Left cardiac atrium (tissue), 4 donors: ENCODE results near the gene SLC12A5. TPM values are rescaled to one million over a fixed set of nuclear protein-coding genes. Genes with fewer than 3 reads are reported as not detected.
"Not testable (repeated sequence)": the region's sequence is repeated elsewhere in the genome, so short reads cannot be mapped to it uniquely, and the experiment has no call there.

Source experiments
- ATAC-seq, 2 donors: fragments of 200-7000 bp; cut with Tn5 transposase; one replicate each; pipeline ENCODE4 v1.9.1; 2020; ENCODE audit warnings: mild to moderate bottlenecking in 2 of 2, moderate library complexity in 2 of 2
- DNase-seq: peaks from one replicate; pipeline ENCODE4 v3.0.0-alpha.2; 2020
- intact Hi-C, 2 donors: fragments of 100-400 bp; cut with DNase I; formaldehyde crosslinking; loops; one replicate each; pipeline versions ENCODE4 v1.14.1 to v1.15.1; 2022 to 2023
- long read RNA-seq: library from polyadenylated mRNA; unstranded; transcript quantifications from one replicate; pipeline ENCODE4 v2.0.0, GENCODE V29; 2021
- total RNA-seq, 2 donors: library from RNA; stranded (reverse); fragmentation: NEBNext Ultra II Directional; extraction: Animal tissue kit (Norgen Biotek cat#: 25700); gene quantifications; one replicate each; pipeline ENCODE4 v1.2.1, GENCODE V29; 2021
- donor health status: DM: no; HTN: yes; CAD: no.
- donor health status: DM: no; HTN: yes; CAD: no; lungs with severe emphysema.
- donor health status: DM: yes; HTN: yes; CAD: no.
- donor health status: Dilated cardiomyopathy.

The SLC12A5 gene
- total RNA-seq, result 1 to 10 TPM; 2.6 to 3.2 TPM
- long read RNA-seq, result 0 reads

DNA sequence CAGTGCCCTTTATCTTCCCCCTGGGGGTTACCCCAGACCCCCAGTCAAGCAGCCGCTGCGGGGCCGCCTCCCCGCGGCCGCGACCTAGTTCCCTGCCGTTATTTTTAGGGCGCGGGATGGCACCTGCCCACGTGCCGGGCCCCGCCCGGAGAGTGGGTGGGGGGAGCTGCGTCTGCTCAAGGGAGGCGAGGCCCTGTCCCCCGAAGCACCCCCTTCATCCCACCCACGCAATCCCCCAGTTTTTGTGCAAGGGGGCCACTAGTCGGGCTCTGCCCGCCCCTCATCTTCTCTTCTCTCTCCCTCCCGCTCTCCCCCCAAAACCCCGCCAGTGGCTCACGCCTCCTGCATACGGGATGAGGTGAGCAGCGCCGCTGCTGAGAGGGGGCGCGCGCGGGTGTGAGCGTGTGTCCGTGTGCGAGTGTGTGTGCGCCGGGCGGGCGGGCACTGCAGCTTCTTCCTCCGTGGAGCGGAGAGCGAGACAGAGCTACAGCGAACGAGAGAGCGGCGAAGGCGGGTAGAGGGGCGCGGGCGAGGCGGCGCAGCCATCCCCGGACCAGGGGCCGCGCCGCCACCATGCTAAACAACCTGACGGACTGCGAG is at the start of gene SLC12A5:
Gene SLC12A5 (plus strand): TSS at position 444 of the 600 bp plus-strand sequence. CDS start 130 bp downstream, at position 574.
- intact Hi-C loops, result loop anchor here in 1 of 2 donors (10.0 kb wide), 1 partner anchor 86 kb away; the partner anchor contains the start of gene CD40
- ATAC-seq, result no peak
- no peak for DNase-seq

DNA sequence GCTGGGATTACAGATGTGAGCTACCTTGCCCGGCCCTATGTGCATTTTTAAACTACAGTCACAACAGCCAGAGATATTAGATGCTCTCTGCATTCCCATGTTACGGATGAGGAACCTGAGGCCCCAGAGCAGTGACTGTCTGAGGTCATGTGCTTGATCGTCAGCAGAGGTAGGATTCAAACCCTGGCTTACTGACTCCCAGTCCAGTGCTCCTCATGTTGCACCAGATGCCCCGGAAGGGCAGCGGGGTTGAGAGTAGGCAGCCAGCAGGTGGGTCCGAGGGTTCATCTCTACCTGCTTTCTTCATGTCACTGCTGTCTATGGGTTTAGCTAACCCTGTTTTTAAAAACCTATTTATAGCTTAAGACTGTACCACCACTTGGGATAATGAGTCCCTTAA is 47.8 kb upstream of the SLC12A5 start:
- DNase-seq, result no peak
- no peak for ATAC-seq
- intact Hi-C loops, result no loop called here

- intact Hi-C loops, result no loop called here
- DNase-seq (no peak), ATAC-seq (no peak)
Observed at GRCh38 chr20:45983279-45983743, 45.7 kb upstream of the SLC12A5 start.

DNA sequence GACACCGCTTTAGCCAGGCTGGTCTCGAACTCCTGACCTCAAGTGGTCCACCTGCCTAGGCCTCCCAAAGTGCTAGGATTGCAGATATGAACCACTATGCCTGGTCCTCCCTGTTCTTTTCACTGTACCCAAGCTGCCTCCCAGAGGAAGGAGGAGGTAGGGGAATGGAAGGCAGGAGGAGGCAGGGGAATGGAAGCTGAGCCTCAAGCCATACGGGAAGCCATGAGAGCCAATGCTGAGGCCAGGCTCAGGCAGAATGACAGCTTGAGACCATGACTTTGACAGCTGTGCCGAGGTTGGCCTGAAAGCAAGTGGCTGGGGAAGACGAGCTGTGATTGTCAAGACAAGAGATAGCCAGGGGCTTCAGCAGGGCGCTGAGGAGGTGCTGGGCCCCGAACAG is 43.4 kb upstream of the SLC12A5 start:
- intact Hi-C loops, result no loop called here
- DNase-seq, result no peak
- no peak for ATAC-seq

GRCh38 chr20:45987108-45987780 is 41.8 kb upstream of the SLC12A5 start:
- DNase-seq (peak; percentile 78), ATAC-seq (peak; percentile 82 to 90)
- intact Hi-C loops, result no loop called here

DNA sequence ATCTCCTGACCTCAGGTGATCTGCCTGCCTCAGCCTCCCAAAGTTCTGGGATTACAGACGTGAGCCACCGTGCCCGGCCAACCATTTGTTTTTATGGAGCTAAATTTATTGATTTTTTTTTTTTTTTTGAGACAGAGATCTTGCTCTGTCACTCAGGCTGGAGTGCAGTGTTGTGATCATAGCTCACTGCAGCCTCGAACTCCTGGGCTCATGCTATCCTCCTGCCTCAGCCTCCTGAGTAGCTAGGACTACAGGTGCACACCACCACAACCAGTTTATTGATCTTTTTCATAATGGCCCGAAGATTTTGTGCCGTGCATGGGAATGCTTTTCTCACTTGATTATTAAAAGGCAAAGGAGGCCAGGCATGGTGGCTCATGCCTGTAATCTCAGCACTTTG is 40.2 kb upstream of the SLC12A5 start:
- intact Hi-C loops, DNase-seq, ATAC-seq: not testable (repeated sequence)

- DNase-seq (no peak), ATAC-seq (no peak)
- intact Hi-C loops, result no loop called here
Observed at GRCh38 chr20:45991616-45992015, 37.4 kb upstream of the SLC12A5 start.

DNA sequence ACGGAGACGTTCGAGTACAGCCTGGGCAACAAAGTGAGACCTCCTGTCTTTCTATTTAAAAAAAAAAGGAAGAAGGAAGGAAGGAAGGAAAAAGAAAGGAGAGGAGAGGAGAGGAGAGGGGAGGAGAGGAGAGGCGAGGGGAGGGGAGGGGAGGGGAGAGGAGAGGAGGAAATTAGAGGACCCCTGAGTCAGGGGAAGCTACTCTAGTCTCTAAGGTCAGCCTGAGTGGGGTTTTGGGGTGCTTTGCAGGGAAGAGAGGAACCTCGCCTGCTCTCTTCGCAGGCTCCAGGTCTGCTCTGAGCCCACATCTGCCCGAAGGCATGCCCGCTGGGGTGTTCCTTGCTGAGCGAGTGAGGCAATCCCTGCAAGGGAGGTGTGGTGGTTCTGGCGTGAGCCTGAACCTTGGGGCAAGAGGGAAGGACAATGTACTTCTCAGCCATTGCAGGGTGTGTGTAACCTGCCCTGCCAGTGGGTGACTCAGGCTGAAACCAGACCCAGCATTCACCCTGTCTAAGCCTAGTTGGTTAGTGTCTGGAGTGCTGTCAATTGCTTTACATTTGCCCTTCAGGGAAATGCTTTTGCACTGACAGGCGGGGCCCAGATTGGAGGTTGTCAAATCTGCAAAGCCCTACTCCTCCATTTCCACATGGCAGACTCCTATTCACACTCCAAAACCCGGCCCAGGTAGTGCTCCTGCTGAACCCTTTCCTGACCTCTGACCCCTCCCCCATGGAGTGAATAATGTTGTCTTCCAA is 35.6 kb upstream of the SLC12A5 start:
- ATAC-seq, result no peak
- DNase-seq, result no peak
- intact Hi-C loops, result no loop called here

DNA sequence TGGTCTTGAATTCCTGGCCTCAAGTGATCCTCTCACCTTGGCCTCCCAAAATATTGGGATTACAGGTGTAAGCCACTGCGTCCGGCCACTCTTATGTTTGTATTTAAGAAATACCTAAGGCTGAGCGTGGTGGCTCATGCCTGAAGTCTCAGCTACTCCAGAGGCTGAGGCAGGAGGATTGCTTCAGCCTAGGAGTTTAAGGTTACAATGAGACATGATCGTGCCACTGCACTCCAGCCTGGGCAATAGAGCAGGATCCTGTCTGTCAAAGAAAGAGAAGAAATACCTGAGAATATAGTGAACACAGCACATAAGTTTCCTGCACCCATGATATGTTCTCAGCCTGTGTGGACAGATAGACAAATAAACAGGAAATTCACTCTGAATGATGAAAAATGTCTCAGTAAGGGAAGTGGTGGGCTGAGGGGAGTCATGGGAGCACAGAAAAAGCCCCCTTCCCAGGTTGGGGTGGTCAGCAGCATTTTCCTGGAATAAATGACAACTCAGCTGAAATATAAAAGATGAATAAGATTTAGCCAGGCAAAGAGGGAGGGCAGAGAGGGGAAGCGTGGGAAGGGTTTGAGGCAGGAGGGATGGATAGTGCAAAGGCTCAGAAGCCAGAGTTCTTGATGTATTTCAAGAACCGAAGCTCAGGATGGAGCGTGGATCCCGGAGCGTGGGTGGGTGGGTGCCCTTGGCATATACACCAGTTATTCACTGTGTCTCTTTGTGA is 34.1 kb upstream of the SLC12A5 start:
- intact Hi-C loops, result no loop called here
- no peak for DNase-seq

DNA sequence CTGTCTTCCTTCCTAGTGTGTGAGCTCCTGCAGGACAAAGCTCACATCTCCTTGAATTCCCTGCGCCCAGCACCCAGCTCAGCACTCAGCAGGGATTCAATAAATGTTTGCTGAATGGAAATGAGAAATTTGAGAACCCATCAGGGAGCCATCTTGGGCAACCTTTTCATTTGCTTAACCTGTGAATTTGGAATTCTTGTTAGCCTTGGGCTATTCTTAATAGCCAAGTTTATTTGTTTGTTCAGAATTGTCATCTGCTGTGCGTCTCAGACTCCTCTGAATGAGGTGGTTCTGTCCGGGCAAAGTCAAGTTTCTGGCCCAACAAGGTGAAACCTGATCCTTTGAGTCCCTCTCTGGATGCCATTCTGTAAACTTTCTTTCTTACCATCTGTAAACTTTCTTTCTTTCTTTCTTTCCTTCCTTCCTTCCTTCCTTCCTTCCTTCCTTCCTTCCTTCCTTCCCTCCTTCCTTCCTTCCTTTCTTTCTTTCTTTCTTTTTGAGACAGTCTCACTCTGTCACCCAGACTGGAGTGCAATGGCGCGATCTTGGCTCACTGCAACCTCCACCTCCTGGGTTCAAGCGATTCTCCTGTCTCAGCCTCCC is 33.4 kb upstream of the SLC12A5 start:
- DNase-seq, intact Hi-C loops: not testable (repeated sequence)

More for the DNA sequence above, 34.1 kb upstream of the SLC12A5 start:
- ATAC-seq, result no peak

DNA sequence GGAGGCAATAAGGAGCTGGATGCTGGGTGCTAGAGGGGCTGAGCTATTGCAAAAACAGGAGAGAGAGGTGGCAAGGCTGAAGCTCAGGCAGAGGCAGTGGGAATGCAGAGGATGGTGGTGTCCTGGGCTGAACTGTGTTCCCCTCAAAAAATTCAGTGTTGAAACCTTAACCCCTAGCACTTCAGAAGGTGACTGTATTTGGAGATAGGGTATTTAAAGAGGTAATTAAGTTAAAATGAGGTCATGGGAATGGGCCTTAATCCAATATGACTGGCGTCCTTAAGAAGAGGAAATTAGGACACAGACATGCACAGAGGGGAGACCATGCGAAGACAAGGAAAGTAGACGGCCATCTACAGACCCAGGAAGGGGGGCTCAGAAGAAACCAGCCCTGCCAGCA is 31.8 kb upstream of the SLC12A5 start:
- intact Hi-C loops, result no loop called here
- DNase-seq, result no peak
- ATAC-seq, result no peak

More for the DNA sequence above, 33.4 kb upstream of the SLC12A5 start:
- ATAC-seq, result not testable (repeated sequence)

DNA sequence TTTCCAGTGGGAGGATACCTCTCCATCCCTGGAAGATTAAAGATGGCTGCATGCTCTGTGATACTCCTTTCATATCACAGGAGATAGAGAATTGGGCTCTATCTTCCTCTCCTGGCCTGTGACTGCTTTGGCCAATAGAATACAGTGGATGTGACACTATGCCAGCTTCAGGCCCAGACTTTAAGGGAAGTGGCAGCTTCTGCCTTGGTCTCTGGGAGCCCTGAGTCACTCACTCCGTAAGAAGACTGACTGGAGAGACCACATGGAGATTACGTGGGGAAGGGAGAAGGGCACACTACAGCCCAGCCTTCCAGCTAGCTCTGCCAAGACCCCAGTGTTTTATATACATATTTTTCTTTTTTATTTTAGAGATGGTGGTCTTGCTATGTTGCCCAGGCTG is 30.7 kb upstream of the SLC12A5 start:
- ATAC-seq (peak; percentile 34 to 73), DNase-seq (no peak)
- intact Hi-C loops, result no loop called here

DNA sequence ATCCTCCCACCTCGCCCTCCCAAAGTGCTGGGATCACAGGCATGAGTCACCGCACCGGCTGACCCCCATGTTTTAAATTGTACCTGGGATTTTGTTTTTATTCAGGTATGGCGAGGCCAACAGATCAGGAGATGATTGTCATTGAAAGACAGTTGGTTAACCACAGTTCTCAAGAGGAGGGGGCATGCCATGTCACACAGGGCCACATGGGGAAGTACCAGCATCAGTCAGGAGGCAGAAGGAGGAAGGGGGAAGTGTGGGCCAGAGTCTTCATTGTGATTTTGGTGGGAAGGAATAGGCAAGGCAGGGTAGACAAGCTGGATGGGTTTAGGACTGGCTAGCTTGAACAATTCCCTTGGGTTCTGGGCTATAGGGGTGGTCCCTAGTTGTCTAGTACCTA is 30.3 kb upstream of the SLC12A5 start:
- no peak for DNase-seq
- intact Hi-C loops, result no loop called here
- peak in 1 of 2 donors; percentile 75 for ATAC-seq

GRCh38 chr20:45999557-46000261 is 29.3 kb upstream of the SLC12A5 start:
- DNase-seq (no peak), ATAC-seq (no peak)
- intact Hi-C loops, result no loop called here

- ATAC-seq (no peak), DNase-seq (no peak)
- intact Hi-C loops, result no loop called here
Observed at GRCh38 chr20:46000262-46000996, 28.6 kb upstream of the SLC12A5 start.

GRCh38 chr20:46001498-46001897 is 27.5 kb upstream of the SLC12A5 start:
- DNase-seq, result no peak
- intact Hi-C loops, result no loop called here
- no peak for ATAC-seq

DNA sequence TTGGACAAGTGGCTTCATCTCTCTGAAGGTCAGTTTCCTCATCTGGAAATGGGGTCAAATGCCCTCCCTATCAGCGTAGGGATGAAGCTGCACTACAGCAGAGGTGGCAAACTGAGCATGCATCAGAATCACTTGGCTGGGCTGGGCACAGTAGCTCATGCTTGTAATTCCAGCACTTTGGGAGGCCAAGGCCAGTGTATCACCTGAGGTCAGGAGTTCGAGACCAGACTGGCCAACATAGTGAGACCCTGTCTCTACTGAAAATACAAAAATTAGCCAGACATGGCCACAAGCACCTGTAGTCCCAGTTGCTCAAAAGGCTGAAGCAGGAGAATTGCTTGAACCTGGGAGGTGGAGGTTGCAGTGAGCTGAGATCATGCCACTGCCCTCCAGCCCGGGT is 27.0 kb upstream of the SLC12A5 start:
- DNase-seq, result no peak
- no peak for ATAC-seq
- intact Hi-C loops, result no loop called here

DNA sequence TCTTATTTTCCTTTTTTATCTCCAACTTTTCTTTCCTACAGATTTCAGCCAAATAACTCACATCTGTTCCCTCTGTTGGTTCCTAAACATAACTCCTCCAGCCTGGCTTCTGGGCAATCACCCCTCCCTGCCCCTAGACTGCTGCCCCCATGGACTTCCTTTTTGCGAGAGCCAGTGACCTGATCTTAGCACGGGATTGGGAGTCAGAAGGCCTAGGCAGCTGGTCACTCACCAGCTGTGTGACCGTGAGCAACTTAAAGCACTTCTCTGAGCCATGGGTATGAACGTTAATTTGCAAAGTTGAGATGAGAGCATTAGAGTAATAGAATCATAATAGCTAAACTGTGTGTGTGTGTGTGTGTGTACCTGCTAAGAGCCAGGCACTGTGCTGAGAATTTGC is 24.8 kb upstream of the SLC12A5 start:
- DNase-seq (no peak), ATAC-seq (peak; percentile 49 to 76)
- intact Hi-C loops, result no loop called here
